ENCODE measurements around the gene DUX4. TPM values are rescaled to one million over a fixed set of nuclear protein-coding genes. Genes with fewer than 3 reads are reported as not detected.
"Not testable (repeated sequence)": the region's sequence is repeated elsewhere in the genome, so short reads cannot be mapped to it uniquely, and the experiment has no call there.

The DUX4 gene
- total and polyA plus RNA-seq, 4 donors = not detected

DNA sequence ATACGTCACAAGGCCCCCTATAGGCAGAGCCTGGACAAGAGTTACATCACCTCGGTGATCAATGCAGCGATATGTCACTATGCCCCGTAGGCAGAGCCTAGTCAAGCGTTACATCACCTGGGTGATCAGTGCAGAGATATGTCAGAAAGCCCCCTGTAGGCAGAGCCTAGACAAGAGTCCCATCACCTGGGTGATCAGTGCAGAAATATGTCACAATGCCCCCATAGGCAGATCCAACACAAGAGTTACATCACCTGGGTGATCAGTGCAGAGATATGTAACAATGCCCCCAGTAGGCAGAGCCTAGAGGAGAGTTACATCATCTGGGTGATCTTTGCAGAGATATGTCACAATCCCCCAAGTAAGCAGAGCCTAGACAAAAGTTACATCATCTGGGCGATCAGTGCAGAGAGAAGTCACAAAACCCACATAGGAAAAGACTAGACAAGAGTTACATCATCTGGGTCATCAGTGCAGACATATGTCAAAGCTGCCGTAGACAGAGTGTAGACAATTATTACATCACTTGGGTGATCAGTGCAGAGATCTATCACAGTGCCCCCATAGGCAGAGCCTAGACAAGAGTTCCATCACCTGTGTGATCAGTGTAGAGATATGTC is 8.0 kb downstream of the DUX4 start:
- H3K36me3 ChIP-seq (ENCODE audit: control insufficient read depth in 4 of 4, insufficient read depth in 4 of 4, low read length in 4 of 4); H3K27ac ChIP-seq (ENCODE audit: low read depth in 1 of 2, low read length in 1 of 2); H3K4me3 ChIP-seq; H3K27me3 ChIP-seq (ENCODE audit: control insufficient read depth in 3 of 3, insufficient read depth in 3 of 3, low read length in 2 of 3); H3K9me3 ChIP-seq (ENCODE audit: control insufficient read depth in 4 of 4, insufficient read depth in 3 of 4, low read length in 3 of 4); H3K9ac ChIP-seq (ENCODE audit: insufficient read depth in 1 of 2, low read length in 2 of 2); DNase-seq; H3K4me1 ChIP-seq (ENCODE audit: control insufficient read depth in 5 of 5, insufficient read depth in 5 of 5, low read length in 5 of 5); ATAC-seq (ENCODE audit: insufficient read depth, low FRiP score): not testable (repeated sequence)
- 86% methylated on average over 2 of the region's 7 CpGs; no CpG with 5 or more reads in 1 of the 2 donors for WGBS, 2 donors

DNA sequence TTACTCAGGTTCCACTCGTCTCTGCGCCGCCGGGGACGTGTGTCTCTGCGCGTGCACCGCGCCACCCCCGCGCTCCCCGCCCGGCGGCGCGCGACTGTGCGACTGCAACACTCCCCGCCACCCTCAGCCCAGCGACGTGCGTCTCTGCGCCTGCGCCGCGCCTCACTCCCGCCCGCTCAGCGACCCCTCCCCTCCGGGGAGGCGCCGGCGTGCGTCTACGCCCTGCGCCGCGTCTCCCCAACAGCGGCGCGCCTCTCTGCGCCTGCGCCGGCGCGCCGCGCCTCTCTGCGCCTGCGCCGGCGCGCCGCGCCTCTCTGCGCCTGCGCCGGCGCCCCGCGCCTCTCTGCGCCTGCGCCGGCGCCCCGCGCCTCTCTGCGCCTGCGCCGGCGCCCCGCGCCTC is 29.9 kb downstream of the DUX4 start:
- ATAC-seq (ENCODE audit: insufficient read depth, low FRiP score); H3K36me3 ChIP-seq (ENCODE audit: control insufficient read depth in 4 of 4, insufficient read depth in 4 of 4, low read length in 4 of 4); H3K4me1 ChIP-seq (ENCODE audit: control insufficient read depth in 5 of 5, insufficient read depth in 5 of 5, low read length in 5 of 5); H3K27ac ChIP-seq (ENCODE audit: low read depth in 1 of 2, low read length in 1 of 2); H3K9me3 ChIP-seq (ENCODE audit: control insufficient read depth in 4 of 4, insufficient read depth in 3 of 4, low read length in 3 of 4); DNase-seq; H3K4me3 ChIP-seq; H3K27me3 ChIP-seq (ENCODE audit: control insufficient read depth in 3 of 3, insufficient read depth in 3 of 3, low read length in 2 of 3); H3K9ac ChIP-seq (ENCODE audit: insufficient read depth in 1 of 2, low read length in 2 of 2): not testable (repeated sequence)
- WGBS, 2 donors = 75 to 79% methylated on average over 43 to 44 of the region's 73 CpGs

Small RNA genes lying within 50 kb of the gene (small RNA-seq; reads per million reads assigned to genes)
- gene AC215524.1 (ENCODE audit: low replicate concordance) = not detected

Other genes with a start within 250 kb of the DUX4 start
- gene FRG1, start 232.9 kb upstream of the DUX4 start, total RNA-seq = 10 to 100 TPM; 28.5 to 33.0 TPM
- gene FRG1, start 232.9 kb upstream of the DUX4 start, polyA plus RNA-seq = 10 to 100 TPM; 30.2 to 59.7 TPM
- not detected for gene FRG2, start 146.5 kb upstream of the DUX4 start, total RNA-seq
- not detected for gene FRG2, start 146.5 kb upstream of the DUX4 start, polyA plus RNA-seq
- not detected for gene DBET, start 109.3 kb upstream of the DUX4 start, total RNA-seq
- gene DBET, start 109.3 kb upstream of the DUX4 start, polyA plus RNA-seq = not detected